GM21360 (cell line): ENCODE results near the gene UBE2QL1.
"Not testable (repeated sequence)": the region's sequence is repeated elsewhere in the genome, so short reads cannot be mapped to it uniquely, and the experiment has no call there.

ENCODE experiments used
- ATAC-seq: cut with Tn5 transposase; IDR thresholded peaks from one replicate; pipeline ENCODE4 v1.9.1; 2021; ENCODE audit warnings: mild to moderate bottlenecking, moderate library complexity; ENCODE audit not compliant: unreplicated experiment

Gene UBE2QL1

DNA sequence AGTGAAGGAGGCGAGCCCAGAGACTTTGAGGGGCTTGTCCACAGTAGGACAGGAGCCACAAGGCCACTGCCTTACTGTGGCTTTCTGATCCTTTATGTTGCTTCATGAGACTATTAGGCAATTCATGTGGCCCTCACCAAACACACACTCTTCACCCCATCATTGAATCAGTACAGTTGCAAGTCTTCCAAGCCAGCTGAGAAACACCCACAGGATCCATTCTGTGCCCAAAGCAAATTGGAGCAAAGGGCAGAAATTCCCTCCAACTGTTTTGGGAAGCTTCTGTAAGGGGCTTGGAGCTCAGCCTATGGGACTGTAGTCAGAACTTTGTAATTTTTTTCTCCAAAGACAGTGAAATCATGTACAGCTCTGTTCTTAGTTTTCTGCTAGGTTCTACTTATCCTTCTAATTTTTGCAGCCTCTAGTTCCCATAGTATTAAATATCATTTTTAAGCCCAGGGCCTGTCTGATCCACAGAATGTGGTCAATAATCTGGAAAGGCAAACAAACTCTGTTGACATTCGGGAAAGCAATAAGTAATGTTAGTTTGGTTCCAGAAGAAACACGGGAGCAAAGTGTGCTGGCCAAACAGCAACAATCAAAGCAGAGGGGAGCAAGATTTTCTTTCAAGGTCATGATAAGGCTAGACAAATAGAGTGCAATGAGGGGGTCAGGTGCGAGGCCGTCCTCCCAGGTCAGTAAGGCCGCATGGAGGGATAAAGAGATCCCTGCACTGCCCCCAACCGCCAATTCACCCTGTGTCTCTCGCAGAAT is 47.0 kb downstream of the UBE2QL1 start:
- no peak for ATAC-seq

GRCh38 chr5:6496207-6496584 is 47.5 kb downstream of the UBE2QL1 start:
- ATAC-seq = peak; percentile 93

DNA sequence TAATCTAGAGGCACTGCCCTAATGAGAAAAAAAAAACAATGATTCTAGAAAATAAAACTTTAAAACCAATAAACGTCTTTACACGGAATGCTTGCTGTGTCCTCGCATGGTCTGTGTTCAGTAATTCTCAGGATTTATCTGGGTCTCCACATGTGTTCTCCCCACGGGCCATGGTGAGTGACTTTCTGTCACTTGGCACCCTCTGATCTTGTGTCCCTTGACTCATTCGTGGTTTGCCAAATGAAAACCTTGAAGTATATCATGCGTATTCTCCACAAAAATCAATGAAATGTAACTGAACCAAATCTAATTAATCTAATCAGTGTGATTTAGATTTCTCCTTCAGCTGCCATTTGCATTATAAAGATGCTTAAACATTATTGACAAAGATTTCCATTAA is 48.0 kb downstream of the UBE2QL1 start:
- no peak for ATAC-seq

DNA sequence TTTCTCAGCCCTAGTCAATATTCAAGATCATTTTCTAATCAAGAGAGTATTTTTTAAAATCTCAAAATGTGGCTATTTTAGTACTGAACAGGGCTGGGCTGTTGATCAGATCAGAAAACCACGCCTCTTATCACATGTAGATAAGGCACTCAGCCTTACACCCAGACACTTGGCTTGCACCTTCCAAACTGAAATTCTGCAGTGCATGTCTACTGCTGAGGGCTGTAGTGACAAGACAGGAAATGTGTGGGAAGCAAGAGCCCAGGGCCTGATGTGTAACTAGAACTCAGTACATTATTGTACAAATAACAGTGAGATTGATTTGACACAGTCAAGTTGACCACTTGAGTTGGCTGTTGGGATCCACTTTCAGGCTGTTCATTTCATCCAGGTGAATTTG is 48.6 kb downstream of the UBE2QL1 start:
- peak; percentile 23 for ATAC-seq

DNA sequence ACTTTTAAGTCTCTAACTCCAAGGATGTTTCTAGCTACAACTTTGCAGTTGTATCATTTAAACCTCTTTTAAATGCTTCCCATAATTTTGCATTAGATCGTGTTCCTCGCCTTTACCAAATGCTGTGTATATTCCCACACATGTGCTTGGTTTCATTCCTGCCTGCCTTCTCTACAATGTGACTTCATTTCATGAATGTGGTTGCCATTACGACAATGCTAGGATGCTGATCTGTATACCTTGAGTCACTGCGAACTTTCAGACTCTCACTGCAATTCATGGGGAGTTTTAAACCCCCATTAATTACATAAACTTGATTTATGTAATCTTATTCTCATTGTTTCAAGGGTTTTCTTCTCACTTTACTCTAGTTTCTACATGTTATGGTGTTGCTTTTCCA is 50.3 kb downstream of the UBE2QL1 start:
- ATAC-seq = no peak

- no peak for ATAC-seq
These were observed 53.0 kb downstream of the UBE2QL1 start for GRCh38 chr5:6501701-6502100.

DNA sequence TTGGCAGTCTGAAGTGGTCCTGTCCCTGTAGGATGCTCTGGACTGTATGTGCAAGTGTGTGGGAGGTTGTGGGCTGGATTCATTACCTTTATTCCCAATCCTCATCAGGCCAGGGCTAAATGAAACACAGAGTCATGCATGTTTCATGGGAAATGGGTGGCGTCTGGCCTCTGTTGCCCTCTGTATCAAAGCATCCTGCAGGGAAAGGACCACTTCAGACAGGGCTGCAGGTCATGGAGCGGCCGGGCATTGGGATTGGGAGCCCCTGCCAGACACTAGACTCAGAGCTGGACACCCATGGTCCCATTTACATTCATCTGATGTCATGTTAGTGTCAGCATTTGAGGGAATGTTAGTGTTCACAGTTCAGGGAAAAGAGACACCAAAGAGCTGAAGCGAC is 53.8 kb downstream of the UBE2QL1 start:
- ATAC-seq = no peak

- no peak for ATAC-seq
These were observed 54.7 kb downstream of the UBE2QL1 start for GRCh38 chr5:6503342-6503741.

DNA sequence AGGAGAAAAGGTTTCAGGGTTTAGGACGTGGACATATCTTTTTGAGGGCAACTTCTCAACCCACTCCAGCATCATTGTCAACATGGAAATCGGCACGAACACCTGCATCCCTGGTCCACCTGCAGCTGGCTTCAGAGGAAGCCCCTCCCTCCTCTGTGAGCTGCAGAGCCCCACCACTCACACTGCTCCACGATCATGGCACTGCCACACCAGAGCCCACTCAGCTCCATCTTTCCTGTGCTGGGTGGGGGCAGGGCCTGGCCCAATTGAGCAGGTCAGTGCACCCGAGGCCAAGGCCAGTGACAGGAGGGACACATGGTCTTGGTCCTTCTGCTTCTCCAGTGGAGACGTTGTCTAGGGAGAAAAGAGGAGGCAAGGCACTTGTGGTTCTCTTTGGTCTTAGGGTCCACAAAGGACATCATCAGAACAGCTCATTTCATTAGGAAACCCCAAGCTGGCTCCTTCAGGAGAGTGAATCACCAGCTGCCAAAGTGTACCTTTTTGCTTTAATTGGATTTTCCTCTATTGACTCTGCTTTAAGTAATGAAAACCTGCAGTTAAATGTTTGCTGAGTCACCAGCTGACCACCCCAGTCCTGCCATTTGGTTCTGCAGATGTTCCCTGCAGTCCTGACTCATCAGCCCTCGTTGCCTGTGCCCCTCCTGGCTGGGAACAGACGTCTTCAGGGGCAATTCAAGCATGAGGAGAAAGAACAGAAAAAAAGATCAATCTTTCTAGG is 56.2 kb downstream of the UBE2QL1 start:
- ATAC-seq = no peak

- no peak for ATAC-seq
These were observed 56.7 kb downstream of the UBE2QL1 start for GRCh38 chr5:6505416-6505755.

GRCh38 chr5:6505783-6506557 is 57.3 kb downstream of the UBE2QL1 start:
- ATAC-seq = no peak

DNA sequence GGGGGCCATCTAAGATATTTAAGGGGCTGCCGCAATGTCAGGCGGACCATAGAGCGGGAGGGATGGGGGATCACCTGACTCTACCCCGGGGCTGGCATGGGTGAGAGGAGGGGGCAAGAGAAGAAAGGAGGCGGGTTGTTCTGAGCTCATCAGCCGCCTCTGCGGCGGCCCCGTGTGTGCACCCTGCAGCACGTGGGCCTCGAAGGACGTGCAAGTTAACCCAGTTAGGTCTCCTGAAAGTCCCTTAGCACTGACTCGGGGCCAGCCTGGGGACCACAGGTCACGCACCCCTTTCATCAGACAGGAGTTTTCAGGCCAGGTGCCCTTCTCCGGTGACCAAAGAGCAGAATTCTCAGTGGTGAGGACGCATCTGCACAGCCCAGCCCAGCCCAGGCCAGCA is 58.0 kb downstream of the UBE2QL1 start:
- no peak for ATAC-seq

GRCh38 chr5:6508931-6509330 is 60.3 kb downstream of the UBE2QL1 start:
- no peak for ATAC-seq

GRCh38 chr5:6510132-6510531 is 61.5 kb downstream of the UBE2QL1 start:
- no peak for ATAC-seq

DNA sequence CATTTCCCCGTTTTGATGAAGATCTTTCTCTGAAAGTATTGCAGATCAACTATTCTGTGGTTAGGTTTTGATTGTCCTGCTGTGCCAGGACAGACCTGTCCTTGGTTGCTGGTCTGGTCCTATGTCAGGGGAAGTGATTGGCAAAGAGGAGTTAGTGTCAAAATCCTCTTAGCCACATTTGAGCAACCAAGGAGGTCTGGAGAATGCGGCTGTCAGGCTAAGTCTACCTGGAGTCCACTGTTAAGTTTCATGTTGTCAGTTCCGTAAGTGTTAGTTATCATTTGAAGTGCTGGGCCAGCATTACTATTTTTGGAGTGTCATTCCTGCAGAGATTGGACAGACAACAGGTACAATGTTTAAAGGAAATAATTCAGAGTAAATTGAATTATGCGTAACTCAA is 62.3 kb downstream of the UBE2QL1 start:
- no peak for ATAC-seq

GRCh38 chr5:6515812-6516211 is 67.2 kb downstream of the UBE2QL1 start:
- not testable (repeated sequence) for ATAC-seq

GRCh38 chr5:6516823-6517222 is 68.2 kb downstream of the UBE2QL1 start:
- no peak for ATAC-seq

DNA sequence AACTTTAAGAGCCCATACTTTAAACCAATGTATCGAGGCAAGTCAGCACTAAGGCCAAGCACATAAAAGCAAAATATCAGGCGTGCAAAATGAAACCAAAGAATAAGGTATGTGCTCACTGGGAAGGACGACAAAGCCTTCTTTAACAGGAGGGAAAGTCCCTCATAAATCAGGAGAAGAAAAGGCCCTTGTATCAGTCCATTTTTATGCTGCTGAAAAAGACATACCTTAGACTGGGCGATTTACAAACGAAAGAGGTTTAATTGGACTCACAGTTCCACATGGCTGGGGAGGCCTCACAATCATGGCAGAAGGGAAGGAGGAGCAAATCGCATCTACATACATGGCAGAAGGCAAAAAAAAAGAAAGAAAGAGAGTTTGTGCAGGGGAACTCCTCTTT is 68.9 kb downstream of the UBE2QL1 start:
- ATAC-seq = no peak

DNA sequence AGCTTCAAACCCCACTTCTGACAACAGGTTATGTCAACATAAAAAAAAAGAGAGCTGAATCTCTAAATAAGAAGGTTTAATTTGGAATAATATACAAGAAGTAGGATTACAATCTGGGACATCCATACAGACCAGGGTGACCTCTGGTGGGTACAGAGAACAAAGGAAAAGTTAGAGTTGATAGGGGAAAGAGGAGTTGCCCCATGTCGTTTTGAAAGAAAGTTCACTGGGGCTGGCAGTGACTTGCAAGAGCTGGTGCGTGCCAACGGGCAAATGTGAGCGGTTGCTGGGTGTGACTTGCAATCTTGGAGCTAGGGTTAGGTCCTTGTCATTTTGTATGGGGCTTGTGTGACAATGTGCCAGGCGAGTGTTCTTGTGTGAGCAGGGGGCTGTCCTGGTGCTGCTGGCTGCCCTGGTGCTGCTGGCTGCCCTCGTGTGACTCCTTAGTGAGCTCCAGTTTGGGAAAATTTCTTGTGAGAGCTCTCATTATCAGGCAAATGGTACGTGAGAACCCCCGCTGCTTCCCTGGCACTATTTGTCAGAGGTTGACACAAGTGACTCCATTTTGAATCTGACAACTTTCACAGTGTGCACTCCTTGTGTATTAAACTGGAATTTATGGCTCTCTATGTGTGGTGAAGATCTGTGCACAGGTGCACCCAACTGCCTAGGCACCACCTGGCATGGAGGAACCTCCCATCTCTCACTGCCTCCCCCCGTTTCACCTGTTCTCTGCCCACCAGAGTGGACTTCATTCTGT is 69.8 kb downstream of the UBE2QL1 start:
- no peak for ATAC-seq

GRCh38 chr5:6520201-6520600 is 71.5 kb downstream of the UBE2QL1 start:
- ATAC-seq = no peak

GRCh38 chr5:6522331-6522730 is 73.7 kb downstream of the UBE2QL1 start:
- ATAC-seq = no peak
